K562 (cell line): ENCODE measurements around the gene PIP4K2A. TPM values are rescaled to one million over a fixed set of nuclear protein-coding genes. Genes with fewer than 3 reads are reported as not detected.

ENCODE experiments used
- ATF7 ChIP-seq: fragments of 450-650 bp; IDR thresholded peaks from 2 replicates; pipeline ENCODE4 v1.7.1; 2014; ENCODE audit warnings: mild to moderate bottlenecking, moderate library complexity
- CREM ChIP-seq: IDR thresholded peaks from 2 replicates; pipeline ENCODE4 v1.6.1; 2014; ENCODE audit warnings: antibody characterized with exemption, low read depth
- FOSL1 ChIP-seq: fragments of 200-800 bp; sonication (Bioruptor generic); conservative IDR thresholded peaks from 2 replicates; pipeline ENCODE4 v1.6.1; 2016; ENCODE audit warnings: missing genetic modification characterization, missing compliant biosample characterization
- FOXK2 ChIP-seq, 2 experiments: fragments of 450-650 bp; IDR thresholded peaks in 1 of 2; conservative IDR thresholded peaks in 1 of 2; 2 replicates each; pipeline ENCODE4 v1.6.1; 2016; ENCODE audit warnings: low read depth in 2 of 2, mild to moderate bottlenecking in 1 of 2
- FOXM1 ChIP-seq, 2 experiments: fragments of 450-650 bp in 1 of 2; sonication (generic) in 1 of 2; formaldehyde crosslinking in 1 of 2; IDR thresholded peaks; 2 replicates each; pipeline versions ENCODE4 v1.6.1 to v1.9.0; 2017 to 2022; ENCODE audit warnings: low read depth in 2 of 2, mild to moderate bottlenecking in 2 of 2, missing genetic modification reagents in 1 of 2, moderate library complexity in 1 of 2
- GTF2F1 ChIP-seq: IDR thresholded peaks from 2 replicates; pipeline ENCODE4 v1.6.1; 2011; ENCODE audit warnings: low read depth, low read length, improper control_type of control experiment
- L3MBTL2 ChIP-seq: fragments of 450-650 bp; IDR thresholded peaks from 2 replicates; pipeline ENCODE4 v1.6.1; 2016; ENCODE audit warnings: mild to moderate bottlenecking, moderate library complexity
- SMARCA4 ChIP-seq: fragments of 450-650 bp; IDR thresholded peaks from 2 replicates; pipeline ENCODE4 v1.6.1; 2016
- TEAD1 ChIP-seq, 2 experiments: fragments of 450-650 bp in 1 of 2; sonication (generic) in 1 of 2; formaldehyde crosslinking; IDR thresholded peaks; 2 replicates each; pipeline versions ENCODE4 v1.4.0 to v1.8.0; 2020 to 2022; ENCODE audit warnings: mild to moderate bottlenecking in 2 of 2, missing genetic modification reagents in 1 of 2
- ZNF589 ChIP-seq: fragments of 200-800 bp; sonication (Bioruptor generic); IDR thresholded peaks from 2 replicates; pipeline ENCODE4 v1.6.1; 2016; ENCODE audit warnings: low read depth, missing genetic modification characterization, missing compliant biosample characterization
- polyA plus RNA-seq, 8 experiments: library from polyadenylated mRNA; depleted of rRNA in 4 of 8; stranded (reverse) in 5 of 8; unstranded in 3 of 8; fragments of >200 nt; fragmentation: Nextera tagmentation in 2 of 8; fragmentation: Illumina TruSeq in 1 of 8; extraction: Ambion mirVana in 2 of 8; extraction: Trizol in 1 of 8; gene quantifications; 2 replicates each; pipeline versions ENCODE4 v1.2.1 to v1.2.3, GENCODE V29; 2011 to 2014; ENCODE audit warnings: inconsistent platforms in 1 of 8, missing spikeins in 1 of 8
- total RNA-seq, 7 experiments: library from RNA; depleted of rRNA in 6 of 7; stranded (reverse); fragments of >200 nt in 6 of 7; fragmentation: Illumina TruSeq in 2 of 7; extraction: Trizol in 2 of 7; gene quantifications; 2 replicates each; pipeline versions ENCODE4 v1.2.1 to v1.2.3, GENCODE V29; 2011 to 2021; ENCODE audit warnings: low replicate concordance in 1 of 7
- TF ChIP-seq, protein P1 (sequence below), 2 experiments: fragments of 250-450 bp in 1 of 2; fragments of 450-650 bp in 1 of 2; sonication (Bioruptor Pico) in 1 of 2; IDR thresholded peaks; 2 replicates each; pipeline versions ENCODE4 v1.6.1 to v1.8.0; 2016 to 2021; ENCODE audit warnings: mild to moderate bottlenecking in 2 of 2, moderate library complexity in 2 of 2, missing compliant biosample characterization in 1 of 2, missing genetic modification characterization in 1 of 2
- TF ChIP-seq, protein P2 (sequence below): sonication (generic); formaldehyde crosslinking; IDR thresholded peaks from 2 replicates; pipeline ENCODE4 v1.8.0; 2022; ENCODE audit warnings: missing genetic modification reagents, mild to moderate bottlenecking, moderate library complexity, borderline replicate concordance
- TF ChIP-seq, protein P3 (sequence below), 2 experiments: fragments of 450-650 bp; conservative IDR thresholded peaks; 2 replicates each; pipeline ENCODE4 v1.6.1; 2017; ENCODE audit warnings: mild to moderate bottlenecking in 2 of 2, moderate library complexity in 2 of 2
- TF ChIP-seq, protein P4 (sequence below), 2 experiments: fragments of 450-650 bp; IDR thresholded peaks; 2 replicates each; pipeline ENCODE4 v1.6.1; 2018; ENCODE audit warnings: mild to moderate bottlenecking in 2 of 2, low read depth in 1 of 2; ENCODE audit not compliant: partially characterized antibody in 2 of 2

The PIP4K2A gene
- total and polyA plus RNA-seq, 9 of the 15 experiments (the other 6 are each of a cell fraction or from before 2014, with no cell fraction given): 35.6 to 117 (median 71.9) TPM

DNA sequence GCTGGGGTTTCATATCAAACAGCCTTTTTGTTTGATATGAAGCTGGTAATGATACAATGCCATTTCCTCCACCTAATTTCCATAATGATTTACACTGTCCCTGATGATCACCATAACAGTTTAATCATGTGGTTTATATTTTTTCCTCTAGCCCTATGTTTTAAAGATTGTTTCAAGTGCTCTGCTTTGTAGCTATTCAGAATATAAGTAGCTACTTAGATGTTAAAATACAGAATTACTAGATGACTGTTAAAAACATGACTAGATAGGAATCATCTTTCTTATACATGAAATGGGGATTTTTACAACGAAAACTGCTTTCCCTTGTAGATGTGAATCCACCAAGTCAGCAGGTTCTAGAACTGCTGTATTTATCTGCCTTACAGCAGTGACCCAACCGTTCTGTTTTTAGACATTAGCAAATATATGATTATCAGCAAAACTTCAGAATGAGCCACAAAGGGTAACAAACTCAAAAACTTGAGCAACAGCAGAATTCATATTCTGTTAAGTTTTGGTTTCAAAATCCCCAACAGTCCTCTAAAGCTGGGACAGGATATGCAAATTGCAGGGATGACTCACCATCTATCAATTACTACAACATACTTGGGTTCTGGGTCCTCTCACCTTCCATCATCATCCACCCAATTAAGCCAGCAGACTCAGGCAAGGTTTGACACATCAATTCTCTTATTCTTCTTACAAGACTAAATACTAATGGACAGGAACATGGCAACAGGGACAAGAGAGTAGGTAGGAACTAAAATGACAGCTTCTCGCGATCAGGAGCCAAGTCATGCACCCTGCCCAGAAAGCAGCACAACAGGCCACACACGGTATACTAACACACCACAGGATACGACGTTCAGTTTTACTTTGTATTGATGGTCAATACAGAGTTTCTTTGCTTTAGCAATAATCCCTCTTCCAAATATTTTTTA is 83.9 kb downstream of the PIP4K2A start (continued):
- TF ChIP-seq, protein P1, sequence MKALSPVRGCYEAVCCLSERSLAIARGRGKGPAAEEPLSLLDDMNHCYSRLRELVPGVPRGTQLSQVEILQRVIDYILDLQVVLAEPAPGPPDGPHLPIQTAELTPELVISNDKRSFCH (CRISPR knock-in tag; IDR thresholded peaks at IDR 0.05): 0 out of 2 replicates have a peak, but pooled peaks have one; percentile 20
- TF ChIP-seq, protein P1 (tag; IDR thresholded peaks at IDR 0.05): no peak
- TF ChIP-seq, protein P2, sequence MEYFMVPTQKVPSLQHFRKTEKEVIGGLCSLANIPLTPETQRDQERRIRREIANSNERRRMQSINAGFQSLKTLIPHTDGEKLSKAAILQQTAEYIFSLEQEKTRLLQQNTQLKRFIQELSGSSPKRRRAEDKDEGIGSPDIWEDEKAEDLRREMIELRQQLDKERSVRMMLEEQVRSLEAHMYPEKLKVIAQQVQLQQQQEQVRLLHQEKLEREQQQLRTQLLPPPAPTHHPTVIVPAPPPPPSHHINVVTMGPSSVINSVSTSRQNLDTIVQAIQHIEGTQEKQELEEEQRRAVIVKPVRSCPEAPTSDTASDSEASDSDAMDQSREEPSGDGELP: no peak
- TF ChIP-seq, protein P3, sequence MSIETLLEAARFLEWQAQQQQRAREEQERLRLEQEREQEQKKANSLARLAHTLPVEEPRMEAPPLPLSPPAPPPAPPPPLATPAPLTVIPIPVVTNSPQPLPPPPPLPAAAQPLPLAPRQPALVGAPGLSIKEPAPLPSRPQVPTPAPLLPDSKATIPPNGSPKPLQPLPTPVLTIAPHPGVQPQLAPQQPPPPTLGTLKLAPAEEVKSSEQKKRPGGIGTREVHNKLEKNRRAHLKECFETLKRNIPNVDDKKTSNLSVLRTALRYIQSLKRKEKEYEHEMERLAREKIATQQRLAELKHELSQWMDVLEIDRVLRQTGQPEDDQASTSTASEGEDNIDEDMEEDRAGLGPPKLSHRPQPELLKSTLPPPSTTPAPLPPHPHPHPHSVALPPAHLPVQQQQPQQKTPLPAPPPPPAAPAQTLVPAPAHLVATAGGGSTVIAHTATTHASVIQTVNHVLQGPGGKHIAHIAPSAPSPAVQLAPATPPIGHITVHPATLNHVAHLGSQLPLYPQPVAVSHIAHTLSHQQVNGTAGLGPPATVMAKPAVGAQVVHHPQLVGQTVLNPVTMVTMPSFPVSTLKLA (conservative IDR thresholded peaks at IDR 0.05): peak in 1 of 2 experiments; percentile 47; a peak in 1 of 4 replicates
- peak; percentile 28; the same call in 1 of the 2 replicates for TF ChIP-seq CREM
- peak in 1 of 2 experiments; percentile 39; a peak in 2 of 4 replicates for TF ChIP-seq FOXK2 (conservative IDR thresholded peaks at IDR 0.05 in 1 of 2, IDR thresholded peaks at IDR 0.05 in 1 of 2; ENCODE audit: low read depth in 2 of 2)
- peak; percentile 94 for TF ChIP-seq FOSL1
- peak; percentile 77 for TF ChIP-seq L3MBTL2
- TF ChIP-seq TEAD1 (CRISPR knock-in tag; IDR thresholded peaks at IDR 0.05): peak; percentile 5 to 60; a peak in 1 of 4 replicates
- TF ChIP-seq GTF2F1: peak; percentile 44; the same call in 1 of the 2 replicates
- TF ChIP-seq SMARCA4: peak; percentile 79
- TF ChIP-seq ATF7: peak; percentile 77
- no peak; the same call in none of the 2 replicates for TF ChIP-seq ZNF589 (CRISPR knock-in tag)
- peak; percentile 45; the same call in 1 of the 2 replicates for TF ChIP-seq FOXM1 (IDR thresholded peaks at IDR 0.05; ENCODE audit: low read depth)
- no peak for TF ChIP-seq FOXM1 (CRISPR knock-in tag; IDR thresholded peaks at IDR 0.05; ENCODE audit: low read depth)
- TF ChIP-seq, protein P4, sequence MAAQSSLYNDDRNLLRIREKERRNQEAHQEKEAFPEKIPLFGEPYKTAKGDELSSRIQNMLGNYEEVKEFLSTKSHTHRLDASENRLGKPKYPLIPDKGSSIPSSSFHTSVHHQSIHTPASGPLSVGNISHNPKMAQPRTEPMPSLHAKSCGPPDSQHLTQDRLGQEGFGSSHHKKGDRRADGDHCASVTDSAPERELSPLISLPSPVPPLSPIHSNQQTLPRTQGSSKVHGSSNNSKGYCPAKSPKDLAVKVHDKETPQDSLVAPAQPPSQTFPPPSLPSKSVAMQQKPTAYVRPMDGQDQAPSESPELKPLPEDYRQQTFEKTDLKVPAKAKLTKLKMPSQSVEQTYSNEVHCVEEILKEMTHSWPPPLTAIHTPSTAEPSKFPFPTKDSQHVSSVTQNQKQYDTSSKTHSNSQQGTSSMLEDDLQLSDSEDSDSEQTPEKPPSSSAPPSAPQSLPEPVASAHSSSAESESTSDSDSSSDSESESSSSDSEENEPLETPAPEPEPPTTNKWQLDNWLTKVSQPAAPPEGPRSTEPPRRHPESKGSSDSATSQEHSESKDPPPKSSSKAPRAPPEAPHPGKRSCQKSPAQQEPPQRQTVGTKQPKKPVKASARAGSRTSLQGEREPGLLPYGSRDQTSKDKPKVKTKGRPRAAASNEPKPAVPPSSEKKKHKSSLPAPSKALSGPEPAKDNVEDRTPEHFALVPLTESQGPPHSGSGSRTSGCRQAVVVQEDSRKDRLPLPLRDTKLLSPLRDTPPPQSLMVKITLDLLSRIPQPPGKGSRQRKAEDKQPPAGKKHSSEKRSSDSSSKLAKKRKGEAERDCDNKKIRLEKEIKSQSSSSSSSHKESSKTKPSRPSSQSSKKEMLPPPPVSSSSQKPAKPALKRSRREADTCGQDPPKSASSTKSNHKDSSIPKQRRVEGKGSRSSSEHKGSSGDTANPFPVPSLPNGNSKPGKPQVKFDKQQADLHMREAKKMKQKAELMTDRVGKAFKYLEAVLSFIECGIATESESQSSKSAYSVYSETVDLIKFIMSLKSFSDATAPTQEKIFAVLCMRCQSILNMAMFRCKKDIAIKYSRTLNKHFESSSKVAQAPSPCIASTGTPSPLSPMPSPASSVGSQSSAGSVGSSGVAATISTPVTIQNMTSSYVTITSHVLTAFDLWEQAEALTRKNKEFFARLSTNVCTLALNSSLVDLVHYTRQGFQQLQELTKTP (IDR thresholded peaks at IDR 0.05; ENCODE audit: low read depth in 1 of 2, partially characterized antibody in 2 of 2): peak in 1 of 2 experiments; percentile 19
